DOHH2 (cell line): ENCODE results near the gene COL26A1.

Experiments
- H3F3A ChIP-seq: fragments of 200-600 bp; sonication (generic), shearing (Covaris generic); 2 replicates; pipeline ENCODE4 v1.6.0; 2016; ENCODE audit warnings: antibody characterized with exemption, mild to moderate bottlenecking; ENCODE audit not compliant: control insufficient read depth, insufficient read depth
- H3K27ac ChIP-seq: fragments of 200-600 bp; sonication (generic); 2 replicates; pipeline ENCODE4 v1.5.1; 2014; ENCODE audit warnings: low read depth, mild to moderate bottlenecking, low read length, moderate library complexity
- H3K27me3 ChIP-seq: fragments of 200-600 bp; sonication (generic); 2 replicates; pipeline ENCODE4 v1.6.1; 2014; ENCODE audit warnings: mild to moderate bottlenecking, low read length, mixed read lengths; ENCODE audit not compliant: control insufficient read depth
- H3K36me3 ChIP-seq: fragments of 200-600 bp; sonication (generic); 2 replicates; pipeline ENCODE4 v1.6.1; 2014; ENCODE audit warnings: mild to moderate bottlenecking, low read length, moderate library complexity, mixed read lengths; ENCODE audit not compliant: control insufficient read depth
- H3K4me1 ChIP-seq: fragments of 200-600 bp; sonication (generic); 2 replicates; pipeline ENCODE4 v1.6.1; 2014; ENCODE audit warnings: mild to moderate bottlenecking, low read length, mixed read lengths; ENCODE audit not compliant: control insufficient read depth
- H3K4me2 ChIP-seq: fragments of 200-600 bp; sonication (generic); 2 replicates; pipeline ENCODE4 v1.6.0; 2014; ENCODE audit warnings: mild to moderate bottlenecking, low read length, moderate library complexity
- H3K4me3 ChIP-seq: fragments of 200-600 bp; sonication (generic); 2 replicates; pipeline ENCODE4 v1.5.1; 2014; ENCODE audit warnings: mild to moderate bottlenecking, low read length, mixed read lengths
- H3K79me2 ChIP-seq: fragments of 200-600 bp; sonication (generic); 2 replicates; pipeline ENCODE4 v1.6.1; 2014; ENCODE audit warnings: mild to moderate bottlenecking, low read length, mixed read lengths; ENCODE audit not compliant: control insufficient read depth
- H3K9me2 ChIP-seq: fragments of 200-600 bp; sonication (generic); replicated peaks from 2 replicates; pipeline ENCODE4 v1.6.1; 2014; ENCODE audit warnings: mild to moderate bottlenecking, low read length, mixed read lengths; ENCODE audit not compliant: control insufficient read depth
- H3K9me3 ChIP-seq: fragments of 200-600 bp; sonication (generic); 2 replicates; pipeline ENCODE4 v1.6.1; 2014; ENCODE audit warnings: antibody characterized with exemption, low read length, mixed read lengths; ENCODE audit not compliant: control insufficient read depth, insufficient read depth
- H4K20me1 ChIP-seq: fragments of 200-600 bp; sonication (generic); 2 replicates; pipeline ENCODE4 v1.6.0; 2014; ENCODE audit warnings: low read depth, mild to moderate bottlenecking, antibody characterized with exemption, low read length, moderate library complexity; ENCODE audit not compliant: control insufficient read depth, insufficient read depth
- EZH2phosphoT487 ChIP-seq: fragments of 200-600 bp; sonication (generic); IDR thresholded peaks from 2 replicates; pipeline ENCODE4 v1.6.1; 2017; ENCODE audit warnings: borderline replicate concordance, mild to moderate bottlenecking, antibody characterized with exemption, low read length, moderate library complexity, mixed read lengths
- TF ChIP-seq, protein P1 (sequence below): fragments of 200-600 bp; sonication (generic); IDR thresholded peaks from one replicate; pipeline ENCODE4 v1.5.1; 2014; ENCODE audit warnings: antibody characterized with exemption, mild to moderate bottlenecking, low read depth, low read length; ENCODE audit not compliant: poor library complexity, severe bottlenecking

Gene COL26A1

DNA sequence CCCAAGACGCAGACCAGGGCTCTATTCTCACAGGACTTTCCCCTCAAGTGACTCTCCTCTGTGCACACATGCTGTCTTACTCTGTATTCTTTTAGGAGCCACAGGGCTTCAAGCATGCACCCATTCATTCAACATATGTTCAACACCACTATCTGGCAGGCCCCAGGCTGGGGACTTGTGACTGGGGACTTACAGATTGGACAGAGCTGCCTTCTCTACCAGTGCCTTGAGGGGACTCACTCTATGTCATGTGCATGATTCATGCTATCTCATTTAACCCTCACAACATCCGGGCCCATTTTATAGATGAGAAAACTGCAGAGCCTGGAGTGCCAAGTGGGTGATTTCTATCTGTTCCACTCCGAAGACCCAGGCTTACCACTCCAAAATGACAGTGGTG, 232.1 kb downstream of the COL26A1 start:
- Histone ChIP-seq H3K79me2 (no peaks in the 10 kb centered on the region), H3K4me3 (no peak overlapping the region), H3F3A (no peaks in the 10 kb centered on the region), H3K9me3 (no peaks in the 10 kb centered on the region), H3K27ac (no peak overlapping the region), H3K36me3 (no peaks in the 10 kb centered on the region), H3K27me3 (peaks cover 13% of the 10 kb centered on the region; the same call in 1 of the 2 replicates), H4K20me1 (no peaks in the 10 kb centered on the region), H3K9me2 (no peaks in the 10 kb centered on the region), H3K4me2 (no peak overlapping the region), H3K4me1 (no peaks in the 10 kb centered on the region)
- no peak for TF ChIP-seq EZH2phosphoT487
- TF ChIP-seq, protein P1, sequence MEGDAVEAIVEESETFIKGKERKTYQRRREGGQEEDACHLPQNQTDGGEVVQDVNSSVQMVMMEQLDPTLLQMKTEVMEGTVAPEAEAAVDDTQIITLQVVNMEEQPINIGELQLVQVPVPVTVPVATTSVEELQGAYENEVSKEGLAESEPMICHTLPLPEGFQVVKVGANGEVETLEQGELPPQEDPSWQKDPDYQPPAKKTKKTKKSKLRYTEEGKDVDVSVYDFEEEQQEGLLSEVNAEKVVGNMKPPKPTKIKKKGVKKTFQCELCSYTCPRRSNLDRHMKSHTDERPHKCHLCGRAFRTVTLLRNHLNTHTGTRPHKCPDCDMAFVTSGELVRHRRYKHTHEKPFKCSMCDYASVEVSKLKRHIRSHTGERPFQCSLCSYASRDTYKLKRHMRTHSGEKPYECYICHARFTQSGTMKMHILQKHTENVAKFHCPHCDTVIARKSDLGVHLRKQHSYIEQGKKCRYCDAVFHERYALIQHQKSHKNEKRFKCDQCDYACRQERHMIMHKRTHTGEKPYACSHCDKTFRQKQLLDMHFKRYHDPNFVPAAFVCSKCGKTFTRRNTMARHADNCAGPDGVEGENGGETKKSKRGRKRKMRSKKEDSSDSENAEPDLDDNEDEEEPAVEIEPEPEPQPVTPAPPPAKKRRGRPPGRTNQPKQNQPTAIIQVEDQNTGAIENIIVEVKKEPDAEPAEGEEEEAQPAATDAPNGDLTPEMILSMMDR: no peak

DNA sequence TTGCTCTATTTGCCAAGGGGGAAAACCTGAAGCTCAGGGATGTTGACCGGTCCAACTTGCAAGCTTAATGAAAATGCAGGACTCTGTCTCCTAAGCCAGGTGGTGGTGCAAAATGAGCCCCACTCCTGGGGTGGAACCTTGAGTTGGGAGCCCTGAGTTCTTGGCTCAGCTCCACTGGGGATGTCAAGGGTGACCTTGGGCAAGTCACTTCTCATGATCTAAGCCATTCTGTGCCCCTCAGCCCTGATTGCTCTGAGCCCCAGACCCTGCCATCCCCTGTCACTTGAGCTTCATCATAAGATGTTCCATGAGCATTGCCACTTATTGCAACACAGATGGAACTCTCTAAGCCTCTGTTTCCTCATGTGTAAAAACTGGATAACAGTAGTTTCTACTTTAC, 232.6 kb downstream of the COL26A1 start:
- TF ChIP-seq EZH2phosphoT487: no peak
- TF ChIP-seq, protein P1: no peak
- H3K4me3 ChIP-seq: no peak overlapping the region
- H3K79me2 ChIP-seq: no peaks in the 10 kb centered on the region
- H3K36me3 ChIP-seq: no peaks in the 10 kb centered on the region
- no peaks in the 10 kb centered on the region for H4K20me1 ChIP-seq
- peaks cover 13% of the 10 kb centered on the region; the same call in 1 of the 2 replicates for H3K27me3 ChIP-seq
- no peaks in the 10 kb centered on the region for H3K9me2 ChIP-seq
- H3K9me3 ChIP-seq: no peaks in the 10 kb centered on the region
- H3F3A ChIP-seq: no peaks in the 10 kb centered on the region
- no peak overlapping the region for H3K4me2 ChIP-seq
- no peaks in the 10 kb centered on the region for H3K4me1 ChIP-seq
- H3K27ac ChIP-seq: no peak overlapping the region

DNA sequence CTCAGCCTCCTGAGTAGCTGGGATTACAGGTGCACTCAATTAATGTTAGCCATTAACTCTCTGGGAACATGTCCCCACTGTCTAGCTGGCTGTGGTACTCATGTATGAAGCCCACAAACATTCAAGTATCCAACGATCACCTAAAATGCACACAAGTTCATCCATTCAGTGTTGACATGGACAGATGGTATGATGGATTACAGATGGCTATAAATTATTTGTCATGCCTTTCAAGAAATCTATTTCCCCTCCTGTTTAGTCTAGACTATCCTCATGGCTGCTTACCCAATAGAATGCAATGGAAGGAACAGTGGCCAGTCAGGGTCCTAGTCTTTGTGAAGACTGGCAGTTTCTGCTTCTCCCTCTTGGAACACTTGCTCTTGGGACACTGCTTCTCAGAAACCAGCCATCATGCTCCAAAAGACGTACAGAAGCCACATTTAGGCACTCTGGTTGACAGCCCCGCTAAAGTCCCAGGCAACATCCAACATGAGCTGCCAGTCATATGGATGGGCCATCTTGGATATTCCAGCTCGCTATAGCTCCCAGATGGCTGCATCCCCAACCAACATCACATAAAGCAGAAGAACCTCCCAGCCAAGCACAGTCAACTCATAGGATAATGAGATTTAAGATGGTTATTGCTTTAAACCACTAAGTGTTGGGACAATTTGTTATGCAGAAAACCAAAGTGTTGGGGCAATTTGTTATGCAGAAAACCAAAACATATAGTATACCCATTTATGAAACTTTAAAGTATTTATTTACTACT, 233.3 kb downstream of the COL26A1 start:
- Histone ChIP-seq H3K9me2 (no peaks in the 10 kb centered on the region), H3K36me3 (no peaks in the 10 kb centered on the region), H3K27me3 (peaks cover 13% of the 10 kb centered on the region; the same call in 1 of the 2 replicates), H3K4me2 (no peak overlapping the region), H3K9me3 (no peaks in the 10 kb centered on the region), H3K79me2 (no peaks in the 10 kb centered on the region), H4K20me1 (no peaks in the 10 kb centered on the region), H3K4me1 (no peaks in the 10 kb centered on the region), H3K4me3 (no peak overlapping the region), H3F3A (no peaks in the 10 kb centered on the region), H3K27ac (no peak overlapping the region)
- TF ChIP-seq, protein P1: no peak
- no peak for TF ChIP-seq EZH2phosphoT487
